ENCODE results near the gene TMEM117.

The TMEM117 gene

GRCh38 chr12:43887397-43887796, 51.5 kb downstream of the TMEM117 start:
- DNase-seq: no peak

GRCh38 chr12:43891856-43892574, 56.1 kb downstream of the TMEM117 start:
- DNase-seq: no peak

- DNase-seq: no peak
Measured at GRCh38 chr12:43893670-43894069, 57.8 kb downstream of the TMEM117 start.

- no peak for DNase-seq
Measured at GRCh38 chr12:43895580-43896206, 59.8 kb downstream of the TMEM117 start.

- DNase-seq: no peak
Measured at GRCh38 chr12:43896496-43896895, 60.6 kb downstream of the TMEM117 start.

GRCh38 chr12:43898474-43898873, 62.6 kb downstream of the TMEM117 start:
- no peak for DNase-seq

- DNase-seq: no peak
Measured at GRCh38 chr12:43899574-43899973, 63.7 kb downstream of the TMEM117 start.

GRCh38 chr12:43903686-43904085, 67.8 kb downstream of the TMEM117 start:
- no peak for DNase-seq

GRCh38 chr12:43912859-43913258, 77.0 kb downstream of the TMEM117 start:
- no peak for DNase-seq

- DNase-seq: no peak
Measured at GRCh38 chr12:43914391-43914790, 78.5 kb downstream of the TMEM117 start.

- DNase-seq: no peak
Measured at GRCh38 chr12:43914923-43915468, 79.1 kb downstream of the TMEM117 start.

GRCh38 chr12:43917896-43918295, 82.0 kb downstream of the TMEM117 start:
- DNase-seq: no peak

- no peak for DNase-seq
Measured at GRCh38 chr12:43921666-43922337, 85.9 kb downstream of the TMEM117 start.

- no peak for DNase-seq
Measured at GRCh38 chr12:43930032-43930431, 94.2 kb downstream of the TMEM117 start.

- no peak for DNase-seq
Measured at GRCh38 chr12:43931187-43931586, 95.3 kb downstream of the TMEM117 start.

- DNase-seq: no peak
Measured at GRCh38 chr12:43935581-43935980, 99.7 kb downstream of the TMEM117 start.

GRCh38 chr12:43937947-43938346, 102.1 kb downstream of the TMEM117 start:
- DNase-seq: no peak

GRCh38 chr12:43942379-43942778, 106.5 kb downstream of the TMEM117 start:
- DNase-seq: no peak

GRCh38 chr12:43945983-43946382, 110.1 kb downstream of the TMEM117 start:
- DNase-seq: no peak

GRCh38 chr12:43951286-43951685, 115.4 kb downstream of the TMEM117 start:
- DNase-seq: no peak

- no peak for DNase-seq
Measured at GRCh38 chr12:43957732-43958372, 122.0 kb downstream of the TMEM117 start.

- DNase-seq: no peak
Measured at GRCh38 chr12:43964033-43964432, 128.2 kb downstream of the TMEM117 start.

GRCh38 chr12:43964961-43965360, 129.1 kb downstream of the TMEM117 start:
- DNase-seq: no peak
